ENCODE data around the gene UBE3D. TPM values are rescaled to one million over a fixed set of nuclear protein-coding genes. Genes with fewer than 3 reads are reported as not detected.
A peak's percentile ranks its signal among the peaks of the same experiment; 100 is the strongest.

The UBE3D gene
- total RNA-seq, 1 donor from 2014 or later, result 11.3 TPM

DNA sequence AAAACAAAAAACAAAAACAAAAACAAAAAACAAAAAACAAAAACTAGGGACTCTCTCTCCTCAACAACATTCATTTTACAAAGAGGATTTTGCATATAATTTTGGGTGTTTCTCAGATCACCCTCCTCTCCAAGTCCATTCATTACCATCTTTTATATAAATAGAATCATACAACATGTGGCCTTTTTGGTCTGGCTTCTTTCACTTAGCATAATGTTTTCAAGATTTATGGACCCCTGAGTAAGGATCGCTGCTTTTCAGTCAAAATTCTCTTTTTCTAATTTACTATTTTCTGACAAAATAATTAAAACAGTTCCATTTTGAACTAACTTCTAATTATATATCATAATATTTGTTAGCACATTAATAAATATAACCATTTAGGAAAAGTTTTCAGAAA, 94.8 kb downstream of the UBE3D start:
- Histone ChIP-seq H3K27me3 (ENCODE audit: control insufficient read depth, insufficient read depth, low read length) (no peaks in the 10 kb centered on the region), H3K4me3 (ENCODE audit: low read depth, low read length) (no peak overlapping the region), H3K36me3 (ENCODE audit: control insufficient read depth, insufficient read depth, low read length) (no peaks in the 10 kb centered on the region)
- no peak for DNase-seq (ENCODE audit: low read depth)
- no peak for FAIRE-seq
- no peak for TF ChIP-seq CTCF (IDR thresholded peaks at IDR 0.05; ENCODE audit: insufficient read depth, low read length, severe bottlenecking)

GRCh38 chr6:82968708-82969107, 96.9 kb downstream of the UBE3D start:
- H3K4me3 ChIP-seq (ENCODE audit: low read depth, low read length), result no peak overlapping the region
- no peaks in the 10 kb centered on the region for H3K36me3 ChIP-seq (ENCODE audit: control insufficient read depth, insufficient read depth, low read length)
- H3K27me3 ChIP-seq (ENCODE audit: control insufficient read depth, insufficient read depth, low read length), result no peaks in the 10 kb centered on the region
- no peak for TF ChIP-seq CTCF (IDR thresholded peaks at IDR 0.05; ENCODE audit: insufficient read depth, low read length, severe bottlenecking)
- DNase-seq (ENCODE audit: low read depth) (no peak), FAIRE-seq (no peak)

DNA sequence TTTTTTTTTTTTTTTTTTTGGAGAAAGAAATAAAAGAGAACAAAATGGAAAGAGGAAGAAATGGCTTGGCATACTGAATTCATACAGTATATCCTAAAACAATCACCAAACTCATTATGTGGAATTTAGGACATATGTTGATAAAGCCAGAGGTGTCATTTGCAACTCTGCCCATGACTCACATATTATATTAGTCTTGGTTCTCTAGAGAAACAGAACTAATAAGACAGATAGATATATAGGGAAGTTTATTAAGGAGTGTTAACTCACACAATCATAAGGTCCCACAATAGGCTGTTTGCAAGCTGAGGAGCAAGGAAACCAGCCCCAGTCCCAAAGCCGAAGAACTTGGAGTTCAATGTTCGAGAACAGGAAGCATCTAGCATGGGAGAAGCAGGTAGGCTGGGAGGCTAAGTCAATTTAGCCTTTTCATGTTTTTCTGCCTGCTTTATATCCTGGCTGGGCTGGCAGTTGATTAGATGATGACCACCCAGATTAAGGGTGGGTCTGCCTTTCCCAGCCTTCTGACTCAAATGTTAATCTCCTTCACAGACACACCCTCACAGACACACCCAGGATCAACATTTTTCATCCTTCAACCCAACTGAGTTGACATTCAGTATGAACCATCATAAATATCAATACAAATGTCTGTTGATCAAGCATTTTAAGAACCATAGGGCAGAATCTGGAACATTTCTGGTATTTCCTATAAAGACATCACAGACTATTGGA, 102.3 kb downstream of the UBE3D start:
- DNase-seq (ENCODE audit: low read depth), result peak; percentile 52
- Histone ChIP-seq H3K27me3 (ENCODE audit: control insufficient read depth, insufficient read depth, low read length) (no peaks in the 10 kb centered on the region), H3K4me3 (ENCODE audit: low read depth, low read length) (no peak overlapping the region), H3K36me3 (ENCODE audit: control insufficient read depth, insufficient read depth, low read length) (no peaks in the 10 kb centered on the region)
- TF ChIP-seq CTCF (IDR thresholded peaks at IDR 0.05; ENCODE audit: insufficient read depth, low read length, severe bottlenecking), result no peak
- FAIRE-seq, result no peak

GRCh38 chr6:82959385-82959941, 106.2 kb downstream of the UBE3D start:
- Histone ChIP-seq H3K36me3 (ENCODE audit: control insufficient read depth, insufficient read depth, low read length) (no peaks in the 10 kb centered on the region), H3K4me3 (ENCODE audit: low read depth, low read length) (no peak overlapping the region), H3K27me3 (ENCODE audit: control insufficient read depth, insufficient read depth, low read length) (no peaks in the 10 kb centered on the region)
- DNase-seq (ENCODE audit: low read depth), result no peak
- no peak for FAIRE-seq
- no peak for TF ChIP-seq CTCF (IDR thresholded peaks at IDR 0.05; ENCODE audit: insufficient read depth, low read length, severe bottlenecking)

- DNase-seq (ENCODE audit: low read depth), result no peak
- no peak overlapping the region for H3K4me3 ChIP-seq (ENCODE audit: low read depth, low read length)
- H3K27me3 ChIP-seq (ENCODE audit: control insufficient read depth, insufficient read depth, low read length), result no peaks in the 10 kb centered on the region
- TF ChIP-seq CTCF (IDR thresholded peaks at IDR 0.05; ENCODE audit: insufficient read depth, low read length, severe bottlenecking), result no peak
- no peak for FAIRE-seq
- H3K36me3 ChIP-seq (ENCODE audit: control insufficient read depth, insufficient read depth, low read length), result no peaks in the 10 kb centered on the region
Measured at GRCh38 chr6:82958551-82958950, 107.1 kb downstream of the UBE3D start.

DNA sequence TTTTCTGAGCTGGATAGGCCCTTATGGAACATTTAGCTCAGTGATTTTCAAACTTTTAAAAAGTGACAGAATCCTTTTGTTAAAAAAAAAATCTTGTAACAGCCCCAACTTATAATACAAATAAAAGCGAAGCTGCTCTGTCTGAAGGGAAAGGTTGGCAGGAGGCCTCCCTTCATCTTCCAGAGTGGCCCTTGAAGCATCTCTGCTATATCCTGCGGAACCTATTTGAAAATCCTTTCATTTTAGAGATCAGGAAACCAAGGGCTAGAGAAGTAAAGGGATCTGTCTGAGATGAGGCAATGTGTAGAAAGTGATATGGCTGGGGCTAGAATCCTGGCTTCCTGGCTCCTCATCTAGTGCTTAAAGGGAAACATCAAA, 107.8 kb downstream of the UBE3D start:
- H3K36me3 ChIP-seq (ENCODE audit: control insufficient read depth, insufficient read depth, low read length), result no peaks in the 10 kb centered on the region
- FAIRE-seq (no peak), DNase-seq (ENCODE audit: low read depth) (no peak)
- TF ChIP-seq CTCF (IDR thresholded peaks at IDR 0.05; ENCODE audit: insufficient read depth, low read length, severe bottlenecking), result no peak
- no peaks in the 10 kb centered on the region for H3K27me3 ChIP-seq (ENCODE audit: control insufficient read depth, insufficient read depth, low read length)
- no peak overlapping the region for H3K4me3 ChIP-seq (ENCODE audit: low read depth, low read length)

Measured in bronchial epithelial cell (primary cell).